Measurements from ENCODE around the gene PLAGL2.

The PLAGL2 gene

GRCh38 chr20:32230707-32231106 is 23.2 kb upstream of the PLAGL2 start:
- no peak for DNase-seq (ENCODE audit: low spot score)

GRCh38 chr20:32229251-32229747 is 21.8 kb upstream of the PLAGL2 start:
- no peak for DNase-seq (ENCODE audit: low spot score)

GRCh38 chr20:32227744-32228688 is 20.5 kb upstream of the PLAGL2 start:
- DNase-seq (ENCODE audit: low spot score), result no peak

GRCh38 chr20:32227306-32227705 is 19.8 kb upstream of the PLAGL2 start:
- DNase-seq (ENCODE audit: low spot score), result no peak

- DNase-seq (ENCODE audit: low spot score), result no peak
These were observed 18.8 kb upstream of the PLAGL2 start for GRCh38 chr20:32226391-32226790.

- DNase-seq (ENCODE audit: low spot score), result no peak
These were observed 16.9 kb upstream of the PLAGL2 start for GRCh38 chr20:32224463-32224862.

GRCh38 chr20:32218156-32218900 is 10.8 kb upstream of the PLAGL2 start:
- no peak for DNase-seq (ENCODE audit: low spot score)

GRCh38 chr20:32216179-32217142 is 8.9 kb upstream of the PLAGL2 start:
- no peak for DNase-seq (ENCODE audit: low spot score)

GRCh38 chr20:32215729-32216128 is 8.2 kb upstream of the PLAGL2 start:
- no peak for DNase-seq (ENCODE audit: low spot score)

- DNase-seq (ENCODE audit: low spot score), result no peak
These were observed 7.6 kb upstream of the PLAGL2 start for GRCh38 chr20:32215147-32215546.

GRCh38 chr20:32213870-32214269 is 6.3 kb upstream of the PLAGL2 start:
- DNase-seq (ENCODE audit: low spot score), result no peak

GRCh38 chr20:32209850-32210605 is 2.5 kb upstream of the PLAGL2 start:
- DNase-seq (ENCODE audit: low spot score), result no peak

- no peak for DNase-seq (ENCODE audit: low spot score)
These were observed 1.1 kb upstream of the PLAGL2 start for GRCh38 chr20:32208499-32209154.

GRCh38 chr20:32206760-32207625 is 550 bp downstream of the PLAGL2 start:
- DNase-seq (ENCODE audit: low spot score), result no peak

- no peak for DNase-seq (ENCODE audit: low spot score)
These were observed 1.4 kb downstream of the PLAGL2 start for GRCh38 chr20:32205843-32206759.

- no peak for DNase-seq (ENCODE audit: low spot score)
These were observed 2.3 kb downstream of the PLAGL2 start for GRCh38 chr20:32205110-32205842.

- peak; percentile 24 for DNase-seq (ENCODE audit: low spot score)
These were observed 3.1 kb downstream of the PLAGL2 start for GRCh38 chr20:32204205-32205109.
